ENCODE data around the gene KRAS.

KRAS gene

DNA sequence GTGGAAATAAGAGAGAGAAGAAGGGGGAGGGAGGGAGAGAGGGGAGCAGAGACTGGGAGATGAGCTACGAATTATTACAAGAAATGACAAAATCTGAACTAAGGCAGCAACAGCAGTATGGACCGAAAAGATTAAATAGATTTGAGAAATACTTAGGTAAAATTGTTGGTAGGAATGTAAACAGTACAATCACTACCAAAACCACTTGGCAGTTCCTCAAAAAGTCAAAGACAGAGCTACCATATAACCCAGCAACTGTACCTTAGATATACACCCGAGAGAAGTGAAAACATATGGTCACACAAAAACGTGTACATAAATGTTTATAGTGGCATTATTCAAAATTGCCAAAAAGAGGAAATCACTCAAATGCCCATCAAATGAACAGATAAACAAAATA lies 14.1 kb downstream of the KRAS start:
- Mint-ChIP-seq H3K9me3 (no peaks in the 10 kb centered on the region), H3K27me3 (ENCODE audit: low read depth, poor library complexity) (no peaks in the 10 kb centered on the region), H3K4me1 (no peaks in the 10 kb centered on the region), H3K27ac (no peak overlapping the region), H3K4me3 (no peak overlapping the region), H3K36me3 (ENCODE audit: low read depth) (peaks cover 40% of the 10 kb centered on the region)
- TF ChIP-seq, protein P1, sequence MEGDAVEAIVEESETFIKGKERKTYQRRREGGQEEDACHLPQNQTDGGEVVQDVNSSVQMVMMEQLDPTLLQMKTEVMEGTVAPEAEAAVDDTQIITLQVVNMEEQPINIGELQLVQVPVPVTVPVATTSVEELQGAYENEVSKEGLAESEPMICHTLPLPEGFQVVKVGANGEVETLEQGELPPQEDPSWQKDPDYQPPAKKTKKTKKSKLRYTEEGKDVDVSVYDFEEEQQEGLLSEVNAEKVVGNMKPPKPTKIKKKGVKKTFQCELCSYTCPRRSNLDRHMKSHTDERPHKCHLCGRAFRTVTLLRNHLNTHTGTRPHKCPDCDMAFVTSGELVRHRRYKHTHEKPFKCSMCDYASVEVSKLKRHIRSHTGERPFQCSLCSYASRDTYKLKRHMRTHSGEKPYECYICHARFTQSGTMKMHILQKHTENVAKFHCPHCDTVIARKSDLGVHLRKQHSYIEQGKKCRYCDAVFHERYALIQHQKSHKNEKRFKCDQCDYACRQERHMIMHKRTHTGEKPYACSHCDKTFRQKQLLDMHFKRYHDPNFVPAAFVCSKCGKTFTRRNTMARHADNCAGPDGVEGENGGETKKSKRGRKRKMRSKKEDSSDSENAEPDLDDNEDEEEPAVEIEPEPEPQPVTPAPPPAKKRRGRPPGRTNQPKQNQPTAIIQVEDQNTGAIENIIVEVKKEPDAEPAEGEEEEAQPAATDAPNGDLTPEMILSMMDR (IDR thresholded peaks at IDR 0.05), result no peak
- no peak for DNase-seq

DNA sequence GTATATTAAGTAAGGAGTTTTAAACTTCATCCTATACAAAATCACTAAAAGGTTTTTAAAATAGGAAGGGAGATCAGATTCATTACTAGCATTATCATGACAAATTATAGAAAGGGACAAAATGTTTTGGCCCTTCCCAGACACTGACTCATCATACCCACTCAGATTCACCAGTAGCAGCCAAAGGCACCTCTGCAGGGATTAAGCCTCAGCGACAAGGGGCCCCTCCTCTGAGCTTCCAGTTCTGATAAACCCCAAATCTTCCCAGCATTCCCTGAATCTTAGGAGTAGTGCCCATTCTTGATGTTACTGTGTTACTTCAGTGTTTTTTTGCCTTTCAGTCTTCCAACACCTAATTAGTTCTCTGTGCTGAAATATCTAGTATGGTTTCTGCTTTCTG lies 14.5 kb downstream of the KRAS start:
- TF ChIP-seq, protein P1 (IDR thresholded peaks at IDR 0.05), result no peak
- H3K9me3 Mint-ChIP-seq, result no peaks in the 10 kb centered on the region
- H3K27me3 Mint-ChIP-seq (ENCODE audit: low read depth, poor library complexity), result no peaks in the 10 kb centered on the region
- H3K27ac Mint-ChIP-seq, result no peak overlapping the region
- H3K4me3 Mint-ChIP-seq, result no peak overlapping the region
- H3K4me1 Mint-ChIP-seq, result no peaks in the 10 kb centered on the region
- no peak for DNase-seq
- H3K36me3 Mint-ChIP-seq (ENCODE audit: low read depth), result peaks cover 40% of the 10 kb centered on the region

DNA sequence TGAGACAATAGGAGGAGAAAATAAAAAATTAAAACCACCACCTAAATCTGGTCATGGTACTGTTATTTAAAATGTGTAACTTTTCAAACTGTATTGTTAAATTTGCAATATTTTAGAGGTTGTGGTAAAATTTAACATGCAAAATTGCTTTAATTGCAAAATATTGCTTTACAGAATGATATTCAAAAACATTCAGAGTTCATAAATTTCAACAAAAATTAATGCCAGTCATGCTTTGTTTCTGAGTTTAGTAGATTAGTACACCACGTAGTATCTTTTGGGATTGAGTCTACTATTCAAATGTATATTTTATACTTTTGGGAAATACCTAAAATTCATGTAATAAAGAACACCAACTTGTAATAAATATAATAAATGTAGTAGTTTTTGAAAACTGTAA lies 37.4 kb downstream of the KRAS start:
- H3K36me3 Mint-ChIP-seq (ENCODE audit: low read depth), result peaks cover 29% of the 10 kb centered on the region
- no peaks in the 10 kb centered on the region for H3K4me1 Mint-ChIP-seq
- no peak for DNase-seq
- no peak overlapping the region for H3K4me3 Mint-ChIP-seq
- TF ChIP-seq, protein P1 (IDR thresholded peaks at IDR 0.05), result no peak
- no peaks in the 10 kb centered on the region for H3K9me3 Mint-ChIP-seq
- no peaks in the 10 kb centered on the region for H3K27me3 Mint-ChIP-seq (ENCODE audit: low read depth, poor library complexity)
- H3K27ac Mint-ChIP-seq, result no peak overlapping the region

DNA sequence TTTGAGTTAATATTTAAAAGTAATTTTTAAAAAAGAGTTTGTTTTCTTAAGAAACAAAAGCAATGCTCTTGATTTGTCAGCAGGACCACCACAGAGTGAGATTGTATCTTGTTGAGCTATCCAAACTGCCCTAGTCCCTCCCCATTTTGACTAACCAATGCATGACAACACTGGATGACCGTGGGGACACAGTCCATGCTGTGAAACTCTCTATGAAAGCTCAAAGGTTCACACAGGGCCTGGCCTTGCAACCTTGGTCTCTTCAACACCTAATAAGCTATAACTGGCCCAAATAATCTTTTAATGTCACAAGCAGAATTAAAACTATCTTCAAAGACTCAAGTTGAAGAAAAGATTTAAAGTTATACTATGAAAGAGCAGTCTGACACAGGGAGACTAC lies 42.2 kb downstream of the KRAS start:
- H3K27me3 Mint-ChIP-seq (ENCODE audit: low read depth, poor library complexity), result no peaks in the 10 kb centered on the region
- no peaks in the 10 kb centered on the region for H3K9me3 Mint-ChIP-seq
- TF ChIP-seq, protein P1 (IDR thresholded peaks at IDR 0.05), result no peak
- H3K4me1 Mint-ChIP-seq, result no peaks in the 10 kb centered on the region
- no peak overlapping the region for H3K27ac Mint-ChIP-seq
- H3K36me3 Mint-ChIP-seq (ENCODE audit: low read depth), result peaks cover 16% of the 10 kb centered on the region
- no peak for DNase-seq
- no peak overlapping the region for H3K4me3 Mint-ChIP-seq

DNA sequence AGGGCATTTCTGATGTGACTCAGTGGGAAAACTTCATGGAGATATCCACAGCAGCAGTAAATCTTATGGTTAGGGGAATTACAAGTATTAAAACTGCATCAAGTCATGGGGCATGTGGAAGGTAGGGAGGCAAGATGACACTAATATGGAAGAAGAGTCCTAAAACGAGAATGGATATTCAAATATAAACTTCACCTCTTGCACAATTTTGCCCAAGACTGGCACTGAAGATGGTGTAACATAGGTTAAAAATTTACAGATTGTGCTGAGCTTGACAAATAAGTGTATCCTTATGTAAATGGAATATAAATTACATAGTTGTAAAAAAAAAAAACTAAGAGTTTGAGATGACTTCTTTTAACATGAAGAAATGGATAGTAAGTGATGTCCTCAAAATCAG lies 42.9 kb downstream of the KRAS start:
- Mint-ChIP-seq H3K4me1 (no peaks in the 10 kb centered on the region), H3K9me3 (no peaks in the 10 kb centered on the region), H3K27ac (no peak overlapping the region), H3K36me3 (ENCODE audit: low read depth) (peaks cover 19% of the 10 kb centered on the region), H3K4me3 (no peak overlapping the region), H3K27me3 (ENCODE audit: low read depth, poor library complexity) (no peaks in the 10 kb centered on the region)
- TF ChIP-seq, protein P1 (IDR thresholded peaks at IDR 0.05), result no peak
- DNase-seq, result no peak

DNA sequence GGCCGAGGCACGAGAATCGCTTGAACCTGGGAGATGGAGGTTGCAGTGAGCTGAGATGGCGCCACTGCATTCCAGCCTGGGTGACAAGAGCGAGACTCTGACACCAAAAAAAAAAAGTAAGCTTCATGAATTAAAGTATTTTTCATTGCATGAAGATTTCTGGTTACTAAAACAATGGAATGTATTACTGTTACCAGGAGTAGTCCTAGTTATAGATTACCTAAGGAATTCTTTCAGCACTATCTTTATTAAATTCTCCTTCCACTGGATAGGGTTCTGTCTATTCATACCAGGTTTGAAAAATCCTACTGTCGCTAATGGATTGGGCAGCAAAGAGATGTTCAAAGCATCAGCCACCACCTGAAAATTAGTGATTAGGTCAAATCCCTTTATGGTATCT lies 43.3 kb downstream of the KRAS start:
- no peaks in the 10 kb centered on the region for H3K27me3 Mint-ChIP-seq (ENCODE audit: low read depth, poor library complexity)
- H3K9me3 Mint-ChIP-seq, result no peaks in the 10 kb centered on the region
- H3K27ac Mint-ChIP-seq, result no peak overlapping the region
- DNase-seq, result no peak
- H3K36me3 Mint-ChIP-seq (ENCODE audit: low read depth), result peaks cover 19% of the 10 kb centered on the region
- no peaks in the 10 kb centered on the region for H3K4me1 Mint-ChIP-seq
- no peak overlapping the region for H3K4me3 Mint-ChIP-seq
- TF ChIP-seq, protein P1 (IDR thresholded peaks at IDR 0.05), result no peak
